Loucy (cell line): Measurements from ENCODE around the gene ZBTB24.

Experiments
- EZH2phosphoT487 ChIP-seq: fragments of 200-600 bp; IDR thresholded peaks from 2 replicates; pipeline ENCODE4 v1.6.1; 2018; ENCODE audit warnings: antibody characterized with exemption, mild to moderate bottlenecking, moderate library complexity, borderline replicate concordance
- TF ChIP-seq, protein P1 (sequence below): fragments of 200-600 bp; sonication (generic); conservative IDR thresholded peaks from 2 replicates; pipeline ENCODE4 v1.5.1; 2014; ENCODE audit warnings: mild to moderate bottlenecking, antibody characterized with exemption, low read length

DNA sequence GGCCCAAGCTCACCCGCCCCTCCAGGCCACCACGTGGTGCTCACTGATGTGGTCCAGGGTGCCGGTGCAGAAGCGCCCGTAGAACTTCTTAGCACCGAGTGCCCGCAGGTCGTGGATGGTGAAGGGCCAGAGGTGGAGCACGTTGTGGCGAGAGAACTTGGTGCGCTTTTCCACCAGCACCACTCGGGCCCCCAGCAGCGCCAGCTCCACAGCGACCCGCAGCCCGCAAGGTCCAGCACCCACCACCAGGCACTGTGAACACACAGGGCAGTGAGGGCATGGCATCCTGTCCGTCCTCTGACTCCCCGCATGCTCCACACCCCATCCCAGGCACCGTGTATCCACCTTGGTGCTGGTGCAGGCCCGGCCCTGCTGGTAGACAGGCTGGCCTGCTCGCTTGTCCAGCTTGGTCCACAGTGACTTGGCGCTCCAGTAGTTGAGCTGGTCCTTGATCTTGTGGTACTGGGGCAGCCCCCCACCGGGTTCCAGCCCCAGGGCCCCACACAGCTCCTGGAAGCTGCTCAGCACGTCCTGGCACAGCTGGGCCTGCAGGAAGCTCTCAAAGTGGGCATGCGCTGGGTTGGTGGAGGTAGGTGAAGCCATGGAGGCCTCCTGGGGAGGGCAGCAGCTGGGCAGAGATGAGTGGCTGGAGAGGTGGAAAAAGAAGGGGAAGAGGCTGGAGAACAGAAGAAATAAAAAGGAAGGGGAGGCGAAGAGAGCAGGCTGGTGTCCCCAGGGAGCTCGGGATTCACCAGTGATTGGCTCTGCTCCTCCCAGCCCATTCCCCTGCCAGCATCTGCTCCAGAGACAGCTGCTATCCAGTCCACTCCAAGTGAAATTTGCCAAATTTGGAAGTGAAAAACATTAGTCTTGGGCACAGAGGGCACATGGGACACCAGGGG is 29.2 kb downstream of the ZBTB24 start:
- TF ChIP-seq, protein P1, sequence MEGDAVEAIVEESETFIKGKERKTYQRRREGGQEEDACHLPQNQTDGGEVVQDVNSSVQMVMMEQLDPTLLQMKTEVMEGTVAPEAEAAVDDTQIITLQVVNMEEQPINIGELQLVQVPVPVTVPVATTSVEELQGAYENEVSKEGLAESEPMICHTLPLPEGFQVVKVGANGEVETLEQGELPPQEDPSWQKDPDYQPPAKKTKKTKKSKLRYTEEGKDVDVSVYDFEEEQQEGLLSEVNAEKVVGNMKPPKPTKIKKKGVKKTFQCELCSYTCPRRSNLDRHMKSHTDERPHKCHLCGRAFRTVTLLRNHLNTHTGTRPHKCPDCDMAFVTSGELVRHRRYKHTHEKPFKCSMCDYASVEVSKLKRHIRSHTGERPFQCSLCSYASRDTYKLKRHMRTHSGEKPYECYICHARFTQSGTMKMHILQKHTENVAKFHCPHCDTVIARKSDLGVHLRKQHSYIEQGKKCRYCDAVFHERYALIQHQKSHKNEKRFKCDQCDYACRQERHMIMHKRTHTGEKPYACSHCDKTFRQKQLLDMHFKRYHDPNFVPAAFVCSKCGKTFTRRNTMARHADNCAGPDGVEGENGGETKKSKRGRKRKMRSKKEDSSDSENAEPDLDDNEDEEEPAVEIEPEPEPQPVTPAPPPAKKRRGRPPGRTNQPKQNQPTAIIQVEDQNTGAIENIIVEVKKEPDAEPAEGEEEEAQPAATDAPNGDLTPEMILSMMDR = no peak
- no peak for TF ChIP-seq EZH2phosphoT487
